ENCODE data around the gene RHPN2. TPM values are rescaled to one million over a fixed set of nuclear protein-coding genes. Genes with fewer than 3 reads are reported as not detected.

RHPN2 gene
- polyA plus RNA-seq, 1 experiment = 4.8 TPM

- POLR2A ChIA-PET = no interaction called here
- DNase-seq (ENCODE audit: low read depth, low spot score) = no peak
- Histone ChIP-seq H3K9me3 (ENCODE audit: control insufficient read depth, insufficient read depth, low read length) (no peaks in the 10 kb centered on the region; the same call in 1 of the 2 replicates), H3K27ac (ENCODE audit: low read depth, low read length) (no peak overlapping the region), H3K4me3 (ENCODE audit: low read depth, low read length) (no peak overlapping the region), H3K27me3 (ENCODE audit: control insufficient read depth, insufficient read depth, low read length) (peaks cover 12% of the 10 kb centered on the region)
- CTCF ChIA-PET = interaction anchor here (0.6 to 1.4 kb wide), 3 partner anchors 9 to 93 kb away, joined by 3 to 6 read pairs (median 4); no protein-coding TSS in a partner anchor
- TF ChIP-seq CTCF (IDR thresholded peaks at IDR 0.05; ENCODE audit: low read depth, low read length) = no peak
These were observed 2.4 kb upstream of the RHPN2 start for GRCh38 chr19:33067121-33067520.

- Histone ChIP-seq H3K27me3 (ENCODE audit: control insufficient read depth, insufficient read depth, low read length) (peaks cover 12% of the 10 kb centered on the region), H3K4me3 (ENCODE audit: low read depth, low read length) (no peak overlapping the region), H3K9me3 (ENCODE audit: control insufficient read depth, insufficient read depth, low read length) (no peaks in the 10 kb centered on the region; the same call in 1 of the 2 replicates), H3K27ac (ENCODE audit: low read depth, low read length) (no peak overlapping the region)
- POLR2A ChIA-PET = interaction anchor here (0.6 kb wide), 1 partner anchor 14 kb away, joined by 5 read pairs; no protein-coding TSS in a partner anchor
- no peak for DNase-seq (ENCODE audit: low read depth, low spot score)
- CTCF ChIA-PET = interaction anchor here (1.4 kb wide), 1 partner anchor 90 kb away, joined by 4 read pairs; no protein-coding TSS in a partner anchor
- TF ChIP-seq CTCF (IDR thresholded peaks at IDR 0.05; ENCODE audit: low read depth, low read length) = no peak
These were observed 1.9 kb upstream of the RHPN2 start for GRCh38 chr19:33066543-33066942.

GRCh38 chr19:33064458-33064791, 263 bp downstream of the RHPN2 start:
- no peaks in the 10 kb centered on the region; the same call in 1 of the 2 replicates for H3K9me3 ChIP-seq (ENCODE audit: control insufficient read depth, insufficient read depth, low read length)
- CTCF ChIA-PET = no interaction called here
- H3K4me3 ChIP-seq (ENCODE audit: low read depth, low read length) = peak overlapping the region; percentile 61
- H3K27ac ChIP-seq (ENCODE audit: low read depth, low read length) = no peak overlapping the region
- no peak for TF ChIP-seq CTCF (IDR thresholded peaks at IDR 0.05; ENCODE audit: low read depth, low read length)
- no peak for DNase-seq (ENCODE audit: low read depth, low spot score)
- H3K27me3 ChIP-seq (ENCODE audit: control insufficient read depth, insufficient read depth, low read length) = peaks cover 12% of the 10 kb centered on the region
- POLR2A ChIA-PET = interaction anchor here (1.0 kb wide), 1 partner anchor 14 kb away, joined by 8 read pairs; no protein-coding TSS in a partner anchor

GRCh38 chr19:33063753-33064457, 783 bp downstream of the RHPN2 start:
- Histone ChIP-seq H3K9me3 (ENCODE audit: control insufficient read depth, insufficient read depth, low read length) (no peaks in the 10 kb centered on the region; the same call in 1 of the 2 replicates), H3K4me3 (ENCODE audit: low read depth, low read length) (peak overlapping the region; percentile 61), H3K27ac (ENCODE audit: low read depth, low read length) (no peak overlapping the region), H3K27me3 (ENCODE audit: control insufficient read depth, insufficient read depth, low read length) (peaks cover 12% of the 10 kb centered on the region)
- 0 out of 2 replicates have a peak, but pooled peaks have one; percentile 8 for TF ChIP-seq CTCF (IDR thresholded peaks at IDR 0.05; ENCODE audit: low read depth, low read length)
- CTCF ChIA-PET = interaction anchor here (0.6 kb wide), 1 partner anchor 840 kb away, joined by 3 read pairs; no protein-coding TSS in a partner anchor
- POLR2A ChIA-PET = no interaction called here
- DNase-seq (ENCODE audit: low read depth, low spot score) = no peak

GRCh38 chr19:33063356-33063752, 1.3 kb downstream of the RHPN2 start:
- H3K27ac ChIP-seq (ENCODE audit: low read depth, low read length) = no peak overlapping the region
- peak overlapping the region; percentile 61 for H3K4me3 ChIP-seq (ENCODE audit: low read depth, low read length)
- POLR2A ChIA-PET = no interaction called here
- peaks cover 12% of the 10 kb centered on the region for H3K27me3 ChIP-seq (ENCODE audit: control insufficient read depth, insufficient read depth, low read length)
- no peaks in the 10 kb centered on the region; the same call in 1 of the 2 replicates for H3K9me3 ChIP-seq (ENCODE audit: control insufficient read depth, insufficient read depth, low read length)
- CTCF ChIA-PET = interaction anchor here (0.6 kb wide), 1 partner anchor 839 kb away, joined by 3 read pairs; no protein-coding TSS in a partner anchor
- no peak for DNase-seq (ENCODE audit: low read depth, low spot score)
- TF ChIP-seq CTCF (IDR thresholded peaks at IDR 0.05; ENCODE audit: low read depth, low read length) = no peak

Measured in AG04450 (cell line).